ENCODE data around the gene PTRHD1.
"Not testable (repeated sequence)": the region's sequence is repeated elsewhere in the genome, so short reads cannot be mapped to it uniquely, and the experiment has no call there.

The PTRHD1 gene

DNA sequence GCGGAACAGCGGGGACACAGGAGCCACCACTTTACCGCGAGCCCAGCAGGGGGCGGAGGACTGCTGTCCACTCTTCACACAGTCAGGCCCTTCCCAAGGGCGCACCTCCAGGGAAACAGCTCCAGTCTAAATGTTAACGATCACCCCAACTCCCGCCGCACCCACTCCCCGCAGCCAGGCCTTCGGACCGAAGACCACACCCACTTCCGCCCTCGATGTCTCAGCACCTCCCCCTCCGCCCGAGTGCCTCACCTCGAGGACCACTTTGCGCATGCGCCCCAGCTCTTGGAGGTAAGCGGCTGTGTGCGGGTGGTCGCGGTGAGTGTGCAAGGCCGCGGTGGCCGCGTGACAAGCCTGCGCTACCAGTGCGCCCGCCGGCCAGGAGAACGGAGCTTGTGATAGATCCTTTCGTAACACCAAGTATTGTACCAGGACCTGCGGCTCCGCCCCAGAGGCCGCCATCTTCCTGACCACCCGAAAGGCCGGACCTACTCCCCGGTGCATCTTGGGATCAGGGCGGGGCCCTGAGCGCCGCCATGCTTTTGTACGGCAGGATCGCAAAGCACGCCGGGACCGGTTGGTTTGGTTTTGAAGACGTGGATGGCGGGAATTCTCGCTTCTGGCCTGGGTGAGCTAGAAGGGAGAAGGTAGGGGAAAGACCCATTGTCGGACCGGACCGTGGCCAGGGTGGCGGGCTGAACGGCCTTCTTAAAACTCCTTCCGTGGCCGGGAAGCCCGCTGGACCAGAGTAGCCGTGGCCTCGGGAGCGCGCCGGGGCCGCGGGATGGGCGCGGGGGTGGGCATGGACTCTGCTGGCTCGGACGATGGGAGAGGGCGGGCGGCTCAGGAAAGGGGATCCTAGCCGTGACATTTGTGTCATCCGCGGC, at the start of gene PTRHD1, which contains the start of gene CENPO:
Gene PTRHD1, minus strand, starts transcription at position 518 of the 887 bp plus-strand sequence. Its CDS starts 14 bp downstream, at position 504.
Gene CENPO, plus strand, starts transcription at position 552 of the 887 bp plus-strand sequence. CDS start 495 bp downstream, outside the sequence.
- H3K4me3 Mint-ChIP-seq: peak within 1 kb of the TSS; percentile 94
- peaks cover 10% of the 10 kb centered on the region for H3K36me3 Mint-ChIP-seq
- no peaks in the 10 kb centered on the region for H3K9me3 Mint-ChIP-seq (ENCODE audit: low read depth)
- H3K27me3 Mint-ChIP-seq: no peaks in the 10 kb centered on the region
- H3K27ac Mint-ChIP-seq: peak within 1 kb of the TSS; percentile 100
- peaks cover 23% of the 10 kb centered on the region for H3K4me1 Mint-ChIP-seq (ENCODE audit: low read depth)

DNA sequence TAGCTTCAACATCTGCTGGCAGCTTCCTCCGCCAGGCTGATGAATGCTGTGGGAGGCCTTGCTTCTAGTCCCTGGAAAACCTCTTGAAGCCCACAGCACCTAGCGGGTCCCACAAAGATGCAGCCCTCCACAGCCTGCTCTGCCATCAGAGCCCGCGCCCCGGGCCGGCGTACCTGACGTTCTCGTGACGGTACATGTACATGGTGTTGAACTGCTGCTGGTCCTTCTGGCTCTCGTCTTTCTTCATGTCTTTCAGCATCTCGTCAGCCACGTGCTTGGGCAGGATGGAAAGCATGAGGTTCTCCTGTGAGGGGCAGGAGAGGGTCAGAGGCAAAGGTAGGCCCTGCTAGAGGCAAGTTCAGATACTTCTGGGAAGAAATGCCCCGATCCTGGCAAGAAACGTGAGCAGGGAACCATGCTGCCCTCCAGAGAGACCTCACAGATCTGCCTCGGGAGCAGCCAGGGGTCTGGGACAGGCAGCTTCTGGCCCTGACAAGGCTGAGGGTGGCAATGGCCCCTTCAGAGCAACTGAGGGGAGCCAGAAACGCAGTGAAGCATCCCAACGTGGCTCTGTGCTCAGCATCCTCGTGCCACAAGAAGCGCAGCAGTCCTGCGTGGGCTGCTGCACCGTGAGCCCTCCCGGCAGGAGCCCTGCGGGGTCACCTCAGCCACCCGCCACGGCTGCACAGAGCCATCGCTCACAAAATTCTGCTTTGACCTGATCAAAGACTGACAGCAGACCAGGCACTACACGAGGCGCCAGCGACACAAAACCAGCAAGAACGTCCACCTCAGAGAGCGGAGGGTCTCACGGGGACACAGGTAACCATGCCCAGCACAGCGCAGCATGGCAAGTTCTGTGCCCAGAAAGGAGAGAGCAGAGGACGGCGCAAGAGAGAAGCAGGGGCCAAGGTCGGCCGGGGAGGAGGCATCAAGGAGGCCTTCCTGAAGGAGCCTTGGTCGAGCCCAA, 49.2 kb upstream of the PTRHD1 start:
- no peaks in the 10 kb centered on the region for H3K9me3 Mint-ChIP-seq (ENCODE audit: low read depth)
- no peaks in the 10 kb centered on the region for H3K27me3 Mint-ChIP-seq
- no peak overlapping the region for H3K4me3 Mint-ChIP-seq
- H3K36me3 Mint-ChIP-seq: peaks cover 7% of the 10 kb centered on the region
- no peak overlapping the region for H3K27ac Mint-ChIP-seq
- no peaks in the 10 kb centered on the region for H3K4me1 Mint-ChIP-seq (ENCODE audit: low read depth)

- Mint-ChIP-seq H3K36me3 (peaks cover 5% of the 10 kb centered on the region), H3K27ac (no peak overlapping the region), H3K27me3 (no peaks in the 10 kb centered on the region), H3K9me3 (ENCODE audit: low read depth) (no peaks in the 10 kb centered on the region), H3K4me1 (ENCODE audit: low read depth) (no peaks in the 10 kb centered on the region), H3K4me3 (no peak overlapping the region)
These were observed 48.1 kb upstream of the PTRHD1 start for GRCh38 chr2:24840962-24841945.

GRCh38 chr2:24840164-24840869, 47.1 kb upstream of the PTRHD1 start:
- H3K4me1 Mint-ChIP-seq (ENCODE audit: low read depth): no peaks in the 10 kb centered on the region
- no peaks in the 10 kb centered on the region for H3K27me3 Mint-ChIP-seq
- peaks cover 5% of the 10 kb centered on the region for H3K36me3 Mint-ChIP-seq
- H3K4me3 Mint-ChIP-seq: no peak overlapping the region
- H3K9me3 Mint-ChIP-seq (ENCODE audit: low read depth): no peaks in the 10 kb centered on the region
- no peak overlapping the region for H3K27ac Mint-ChIP-seq

DNA sequence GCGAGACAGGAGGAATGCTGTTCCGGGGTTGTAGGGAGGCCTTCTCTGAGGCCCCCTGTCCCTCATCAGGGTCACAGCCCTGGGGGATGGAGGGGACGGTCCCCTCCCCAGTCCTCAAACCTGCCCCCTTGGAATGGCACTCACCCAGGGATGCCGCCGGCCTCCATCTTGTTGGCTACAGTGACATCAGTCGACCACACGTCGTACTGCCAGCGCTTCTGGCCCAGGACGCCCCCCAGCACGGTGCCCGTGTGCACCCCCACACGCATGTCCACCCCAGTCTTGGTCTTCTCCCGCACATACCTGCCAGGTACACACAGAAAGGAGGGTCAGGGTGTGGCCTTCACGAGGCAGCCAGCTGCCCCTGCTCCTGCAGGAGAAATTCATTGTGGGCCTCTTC, 46.5 kb upstream of the PTRHD1 start:
- Mint-ChIP-seq H3K27me3 (no peaks in the 10 kb centered on the region), H3K36me3 (peaks cover 8% of the 10 kb centered on the region), H3K9me3 (ENCODE audit: low read depth) (no peaks in the 10 kb centered on the region), H3K4me3 (no peak overlapping the region), H3K4me1 (ENCODE audit: low read depth) (no peaks in the 10 kb centered on the region), H3K27ac (no peak overlapping the region)

DNA sequence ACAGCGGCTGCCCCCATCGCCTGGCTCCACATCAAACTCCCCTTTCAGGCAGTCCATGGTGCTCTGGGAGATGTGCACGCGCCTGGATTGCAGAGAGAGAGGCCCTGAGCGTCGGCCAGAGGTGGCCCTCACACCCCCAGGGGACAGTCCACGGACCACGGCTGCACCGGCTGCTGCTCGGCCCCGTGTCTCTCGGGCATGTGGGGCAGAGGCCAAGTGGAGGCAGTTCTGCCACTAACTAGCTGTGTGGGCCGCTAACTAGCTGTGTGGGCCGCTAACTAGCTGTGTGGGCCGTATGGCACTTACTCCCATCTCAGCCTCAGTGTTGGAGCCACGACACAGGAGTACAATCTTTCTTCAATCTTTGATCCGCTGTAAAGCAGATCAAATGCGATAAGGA, 45.4 kb upstream of the PTRHD1 start:
- H3K9me3 Mint-ChIP-seq (ENCODE audit: low read depth): no peaks in the 10 kb centered on the region
- peaks cover 6% of the 10 kb centered on the region for H3K36me3 Mint-ChIP-seq
- H3K27ac Mint-ChIP-seq: no peak overlapping the region
- H3K4me3 Mint-ChIP-seq: no peak overlapping the region
- H3K27me3 Mint-ChIP-seq: no peaks in the 10 kb centered on the region
- H3K4me1 Mint-ChIP-seq (ENCODE audit: low read depth): no peaks in the 10 kb centered on the region

DNA sequence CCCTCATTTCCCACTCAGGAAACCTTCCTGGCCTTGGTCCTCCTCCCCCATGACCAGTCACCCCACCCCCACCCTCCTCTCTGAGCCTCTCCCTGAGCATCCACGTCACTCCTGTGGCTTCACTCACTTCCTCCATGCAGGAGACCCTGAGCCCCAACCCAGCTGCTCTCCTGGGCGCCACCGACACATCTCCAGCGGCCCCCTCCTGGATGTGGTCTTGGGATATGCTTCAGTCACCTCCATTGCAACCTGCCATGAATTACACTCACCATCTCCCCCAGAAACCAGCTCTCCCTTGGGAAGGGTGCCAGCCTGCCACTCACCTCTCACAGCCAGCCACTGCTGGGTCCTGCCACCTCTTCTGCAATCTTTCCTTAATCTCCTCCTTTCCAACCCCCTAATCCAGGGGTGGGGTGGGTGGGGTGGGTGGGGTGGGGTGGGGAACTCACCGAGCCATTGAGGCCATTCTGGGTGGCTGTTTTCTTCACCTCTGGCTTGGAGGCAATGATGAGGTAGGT, 44.9 kb upstream of the PTRHD1 start:
- H3K27me3 Mint-ChIP-seq: no peaks in the 10 kb centered on the region
- no peaks in the 10 kb centered on the region for H3K9me3 Mint-ChIP-seq (ENCODE audit: low read depth)
- no peak overlapping the region for H3K4me3 Mint-ChIP-seq
- no peak overlapping the region for H3K27ac Mint-ChIP-seq
- H3K4me1 Mint-ChIP-seq (ENCODE audit: low read depth): no peaks in the 10 kb centered on the region
- peaks cover 3% of the 10 kb centered on the region for H3K36me3 Mint-ChIP-seq

- no peak overlapping the region for H3K27ac Mint-ChIP-seq
- H3K9me3 Mint-ChIP-seq (ENCODE audit: low read depth): no peaks in the 10 kb centered on the region
- H3K27me3 Mint-ChIP-seq: no peaks in the 10 kb centered on the region
- peaks cover 8% of the 10 kb centered on the region for H3K36me3 Mint-ChIP-seq
- no peaks in the 10 kb centered on the region for H3K4me1 Mint-ChIP-seq (ENCODE audit: low read depth)
- H3K4me3 Mint-ChIP-seq: no peak overlapping the region
These were observed 43.5 kb upstream of the PTRHD1 start for GRCh38 chr2:24836706-24837105.

GRCh38 chr2:24836206-24836605, 43.0 kb upstream of the PTRHD1 start:
- H3K4me3 Mint-ChIP-seq: no peak overlapping the region
- no peak overlapping the region for H3K27ac Mint-ChIP-seq
- no peaks in the 10 kb centered on the region for H3K4me1 Mint-ChIP-seq (ENCODE audit: low read depth)
- no peaks in the 10 kb centered on the region for H3K27me3 Mint-ChIP-seq
- H3K36me3 Mint-ChIP-seq: peaks cover 8% of the 10 kb centered on the region
- H3K9me3 Mint-ChIP-seq (ENCODE audit: low read depth): no peaks in the 10 kb centered on the region

GRCh38 chr2:24835411-24835810, 42.2 kb upstream of the PTRHD1 start:
- not testable (repeated sequence) for H3K36me3 Mint-ChIP-seq; H3K27me3 Mint-ChIP-seq; H3K9me3 Mint-ChIP-seq (ENCODE audit: low read depth); H3K4me1 Mint-ChIP-seq (ENCODE audit: low read depth); H3K4me3 Mint-ChIP-seq
- H3K27ac Mint-ChIP-seq: peak overlapping the region; percentile 34

GRCh38 chr2:24834733-24835395, 41.7 kb upstream of the PTRHD1 start:
- no peak overlapping the region for H3K4me3 Mint-ChIP-seq
- no peaks in the 10 kb centered on the region for H3K27me3 Mint-ChIP-seq
- no peaks in the 10 kb centered on the region for H3K4me1 Mint-ChIP-seq (ENCODE audit: low read depth)
- peaks cover 8% of the 10 kb centered on the region for H3K36me3 Mint-ChIP-seq
- H3K9me3 Mint-ChIP-seq (ENCODE audit: low read depth): no peaks in the 10 kb centered on the region
- H3K27ac Mint-ChIP-seq: peak overlapping the region; percentile 34

DNA sequence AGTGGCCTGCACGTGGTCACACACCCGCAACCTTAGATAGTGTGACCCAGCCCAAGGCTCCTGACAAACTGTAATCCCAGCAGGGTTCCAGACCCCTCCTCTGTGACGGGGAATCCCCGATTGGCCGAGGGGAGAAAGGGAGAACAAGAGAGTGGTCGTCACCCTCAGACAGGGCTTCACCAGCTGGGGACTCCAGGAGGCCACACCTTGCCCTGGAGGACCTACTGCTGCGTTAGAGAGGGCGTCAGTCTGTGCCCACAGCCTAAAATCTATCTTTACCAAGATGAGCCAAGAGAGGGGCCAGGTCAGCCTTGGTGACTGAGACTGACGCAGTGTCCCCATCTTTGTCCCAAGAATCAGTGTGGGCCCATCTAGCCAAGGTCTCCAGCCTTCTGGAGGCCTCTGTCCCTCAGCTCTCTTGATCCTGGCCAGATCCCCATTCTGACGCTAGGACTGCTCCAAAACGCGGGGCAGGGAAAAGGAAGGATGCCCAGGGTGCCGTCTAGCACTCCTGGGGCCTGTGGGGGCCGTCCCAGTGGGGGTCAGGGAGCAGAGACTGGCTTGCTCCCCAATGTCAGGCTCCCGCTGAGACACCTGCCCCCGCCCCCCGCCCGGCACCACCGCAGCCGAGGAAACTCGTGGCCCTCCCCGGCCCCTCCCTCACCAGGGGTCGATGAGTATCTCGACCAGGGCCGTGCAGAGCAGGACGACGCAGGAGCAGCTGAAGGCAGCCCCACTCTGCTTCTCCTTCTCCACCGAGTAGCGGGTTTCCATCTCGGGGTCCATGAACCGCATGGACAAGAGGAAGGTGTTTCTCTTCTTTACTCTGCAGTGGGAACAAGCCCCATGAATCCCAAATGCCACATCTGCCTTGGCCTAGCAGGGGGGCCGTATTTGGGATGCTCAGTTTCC, 40.9 kb upstream of the PTRHD1 start:
- Mint-ChIP-seq H3K36me3 (peaks cover 8% of the 10 kb centered on the region), H3K9me3 (ENCODE audit: low read depth) (no peaks in the 10 kb centered on the region), H3K4me1 (ENCODE audit: low read depth) (no peaks in the 10 kb centered on the region)

More for the DNA sequence above, 40.9 kb upstream of the PTRHD1 start:
- H3K27ac Mint-ChIP-seq: no peak overlapping the region
- no peak overlapping the region for H3K4me3 Mint-ChIP-seq
- no peaks in the 10 kb centered on the region for H3K27me3 Mint-ChIP-seq

Measured in activated naive CD8-positive, alpha-beta T cell (primary cell).